K562 (cell line): ENCODE results near the gene TP53TG5. TPM values are rescaled to one million over a fixed set of nuclear protein-coding genes. Genes with fewer than 3 reads are reported as not detected.

Source experiments
- CHD1 ChIP-seq: fragments of 200-600 bp; sonication (generic); IDR thresholded peaks from one replicate; pipeline ENCODE4 v1.6.1; 2012; ENCODE audit warnings: mild to moderate bottlenecking, moderate library complexity, low read length, inconsistent platforms
- CTBP1 ChIP-seq: fragments of 450-650 bp; IDR thresholded peaks from 2 replicates; pipeline ENCODE4 v1.6.1; 2016; ENCODE audit warnings: borderline replicate concordance
- KLF1 ChIP-seq: fragments of 450-650 bp; IDR thresholded peaks from 2 replicates; pipeline ENCODE4 v1.6.1; 2016; ENCODE audit warnings: missing genetic modification characterization, missing compliant biosample characterization
- NR2C2 ChIP-seq, 2 experiments: fragments of 200-800 bp in 1 of 2; sonication (Bioruptor generic) in 1 of 2; sonication (generic) in 1 of 2; formaldehyde crosslinking in 1 of 2; IDR thresholded peaks; 2 replicates each; pipeline versions ENCODE4 v1.6.1 to v1.8.0; 2016 to 2022; ENCODE audit warnings: mild to moderate bottlenecking in 1 of 2, missing compliant biosample characterization in 1 of 2, missing genetic modification characterization in 1 of 2, missing genetic modification reagents in 1 of 2
- RFX1 ChIP-seq: fragments of 450-650 bp; IDR thresholded peaks from 2 replicates; pipeline ENCODE4 v1.6.1; 2016; ENCODE audit warnings: mild to moderate bottlenecking, moderate library complexity
- SMAD3 ChIP-seq: fragments of 450-650 bp; formaldehyde crosslinking; conservative IDR thresholded peaks from 2 replicates; pipeline ENCODE4 v1.4.0; 2020; ENCODE audit warnings: mild to moderate bottlenecking
- SMARCE1 ChIP-seq: fragments of 450-650 bp; IDR thresholded peaks from 2 replicates; pipeline ENCODE4 v1.7.1; 2016; ENCODE audit warnings: mild to moderate bottlenecking
- TAF9B ChIP-seq: fragments of 450-650 bp; IDR thresholded peaks from 2 replicates; pipeline ENCODE4 v1.6.1; 2018; ENCODE audit warnings: mild to moderate bottlenecking; ENCODE audit not compliant: partially characterized antibody
- TOE1 ChIP-seq, 2 experiments: fragments of 450-650 bp in 1 of 2; sonication (generic) in 1 of 2; formaldehyde crosslinking in 1 of 2; IDR thresholded peaks; 2 replicates each; pipeline versions ENCODE4 v1.7.1 to v1.8.0; 2016 to 2022; ENCODE audit warnings: borderline replicate concordance in 2 of 2, mild to moderate bottlenecking in 2 of 2, antibody characterized with exemption in 1 of 2, inconsistent platforms in 1 of 2, low read depth in 1 of 2, missing genetic modification reagents in 1 of 2, moderate library complexity in 1 of 2
- polyA plus RNA-seq, 8 experiments: library from polyadenylated mRNA; depleted of rRNA in 4 of 8; stranded (reverse) in 5 of 8; unstranded in 3 of 8; fragments of >200 nt; fragmentation: Nextera tagmentation in 2 of 8; fragmentation: Illumina TruSeq in 1 of 8; extraction: Ambion mirVana in 2 of 8; extraction: Trizol in 1 of 8; gene quantifications; 2 replicates each; pipeline versions ENCODE4 v1.2.1 to v1.2.3, GENCODE V29; 2011 to 2014; ENCODE audit warnings: inconsistent platforms in 1 of 8, missing spikeins in 1 of 8
- total RNA-seq, 7 experiments: library from RNA; depleted of rRNA in 6 of 7; stranded (reverse); fragments of >200 nt in 6 of 7; fragmentation: Illumina TruSeq in 2 of 7; extraction: Trizol in 2 of 7; gene quantifications; 2 replicates each; pipeline versions ENCODE4 v1.2.1 to v1.2.3, GENCODE V29; 2011 to 2021; ENCODE audit warnings: low replicate concordance in 1 of 7
- TF ChIP-seq, protein P1 (sequence below): fragments of 250-450 bp; sonication (Bioruptor Pico); IDR thresholded peaks from 2 replicates; pipeline ENCODE4 v1.8.0; 2022; ENCODE audit warnings: moderate library complexity, mild to moderate bottlenecking, inconsistent platforms
- TF ChIP-seq, protein P2 (sequence below): fragments of 450-650 bp; IDR thresholded peaks from 2 replicates; pipeline ENCODE4 v1.7.0; 2016; ENCODE audit warnings: borderline replicate concordance
- TF ChIP-seq, protein P3 (sequence below), 2 experiments: fragments of 450-650 bp; conservative IDR thresholded peaks; 2 replicates each; pipeline ENCODE4 v1.6.1; 2017; ENCODE audit warnings: mild to moderate bottlenecking in 2 of 2, moderate library complexity in 2 of 2

TP53TG5 gene
- total and polyA plus RNA-seq, 9 of the 15 experiments (the other 6 are each of a cell fraction or from before 2014, with no cell fraction given), result 0.04 to 0.05 (median 0.04) TPM; not detected in 6

GRCh38 chr20:45415822-45416637 lies 37.9 kb upstream of the TP53TG5 start, which contains the start of gene PIGT (continued):
- no peak for TF ChIP-seq NR2C2 (CRISPR knock-in tag; IDR thresholded peaks at IDR 0.05)
- peak; percentile 81 for TF ChIP-seq NR2C2 (tag; IDR thresholded peaks at IDR 0.05)
- peak; percentile 84 for TF ChIP-seq RFX1
- peak; percentile 70 for TF ChIP-seq TAF9B
- no peak for TF ChIP-seq SMAD3 (CRISPR knock-in tag)
- no peak for TF ChIP-seq SMARCE1
- TF ChIP-seq KLF1 (tag), result no peak
- no peak for TF ChIP-seq CHD1
- TF ChIP-seq TOE1 (IDR thresholded peaks at IDR 0.05; ENCODE audit: borderline replicate concordance), result peak; percentile 23; the same call in 1 of the 2 replicates
- no peak for TF ChIP-seq TOE1 (CRISPR knock-in tag; IDR thresholded peaks at IDR 0.05; ENCODE audit: borderline replicate concordance, low read depth)
- TF ChIP-seq CTBP1, result peak; percentile 60; the same call in 1 of the 2 replicates
- TF ChIP-seq, protein P1, sequence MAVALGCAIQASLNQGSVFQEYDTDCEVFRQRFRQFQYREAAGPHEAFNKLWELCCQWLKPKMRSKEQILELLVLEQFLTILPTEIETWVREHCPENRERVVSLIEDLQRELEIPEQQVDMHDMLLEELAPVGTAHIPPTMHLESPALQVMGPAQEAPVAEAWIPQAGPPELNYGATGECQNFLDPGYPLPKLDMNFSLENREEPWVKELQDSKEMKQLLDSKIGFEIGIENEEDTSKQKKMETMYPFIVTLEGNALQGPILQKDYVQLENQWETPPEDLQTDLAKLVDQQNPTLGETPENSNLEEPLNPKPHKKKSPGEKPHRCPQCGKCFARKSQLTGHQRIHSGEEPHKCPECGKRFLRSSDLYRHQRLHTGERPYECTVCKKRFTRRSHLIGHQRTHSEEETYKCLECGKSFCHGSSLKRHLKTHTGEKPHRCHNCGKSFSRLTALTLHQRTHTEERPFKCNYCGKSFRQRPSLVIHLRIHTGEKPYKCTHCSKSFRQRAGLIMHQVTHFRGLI (CRISPR knock-in tag), result no peak
- TF ChIP-seq, protein P2, sequence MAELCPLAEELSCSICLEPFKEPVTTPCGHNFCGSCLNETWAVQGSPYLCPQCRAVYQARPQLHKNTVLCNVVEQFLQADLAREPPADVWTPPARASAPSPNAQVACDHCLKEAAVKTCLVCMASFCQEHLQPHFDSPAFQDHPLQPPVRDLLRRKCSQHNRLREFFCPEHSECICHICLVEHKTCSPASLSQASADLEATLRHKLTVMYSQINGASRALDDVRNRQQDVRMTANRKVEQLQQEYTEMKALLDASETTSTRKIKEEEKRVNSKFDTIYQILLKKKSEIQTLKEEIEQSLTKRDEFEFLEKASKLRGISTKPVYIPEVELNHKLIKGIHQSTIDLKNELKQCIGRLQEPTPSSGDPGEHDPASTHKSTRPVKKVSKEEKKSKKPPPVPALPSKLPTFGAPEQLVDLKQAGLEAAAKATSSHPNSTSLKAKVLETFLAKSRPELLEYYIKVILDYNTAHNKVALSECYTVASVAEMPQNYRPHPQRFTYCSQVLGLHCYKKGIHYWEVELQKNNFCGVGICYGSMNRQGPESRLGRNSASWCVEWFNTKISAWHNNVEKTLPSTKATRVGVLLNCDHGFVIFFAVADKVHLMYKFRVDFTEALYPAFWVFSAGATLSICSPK, result no peak
- TF ChIP-seq, protein P3, sequence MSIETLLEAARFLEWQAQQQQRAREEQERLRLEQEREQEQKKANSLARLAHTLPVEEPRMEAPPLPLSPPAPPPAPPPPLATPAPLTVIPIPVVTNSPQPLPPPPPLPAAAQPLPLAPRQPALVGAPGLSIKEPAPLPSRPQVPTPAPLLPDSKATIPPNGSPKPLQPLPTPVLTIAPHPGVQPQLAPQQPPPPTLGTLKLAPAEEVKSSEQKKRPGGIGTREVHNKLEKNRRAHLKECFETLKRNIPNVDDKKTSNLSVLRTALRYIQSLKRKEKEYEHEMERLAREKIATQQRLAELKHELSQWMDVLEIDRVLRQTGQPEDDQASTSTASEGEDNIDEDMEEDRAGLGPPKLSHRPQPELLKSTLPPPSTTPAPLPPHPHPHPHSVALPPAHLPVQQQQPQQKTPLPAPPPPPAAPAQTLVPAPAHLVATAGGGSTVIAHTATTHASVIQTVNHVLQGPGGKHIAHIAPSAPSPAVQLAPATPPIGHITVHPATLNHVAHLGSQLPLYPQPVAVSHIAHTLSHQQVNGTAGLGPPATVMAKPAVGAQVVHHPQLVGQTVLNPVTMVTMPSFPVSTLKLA (conservative IDR thresholded peaks at IDR 0.05), result peak; percentile 79 to 92
